Gastrocnemius medialis (tissue), 4 donors: ENCODE results near the gene PSD4. TPM values are rescaled to one million over a fixed set of nuclear protein-coding genes. Genes with fewer than 3 reads are reported as not detected.

Source experiments
- ATAC-seq, 2 donors: fragments of 150-250 bp; one replicate each; pipeline ENCODE4 v1.9.1; 2016
- DNase-seq, 2 donors: peaks; one replicate each; pipeline ENCODE4 v3.0.0-alpha.2; 2019
- H3K27ac ChIP-seq, 4 donors: fragments of 200-600 bp; sonication (generic); 1 replicate in 1 of 4; 2 replicates in 3 of 4; pipeline ENCODE4 v1.5.1; 2016 to 2018; ENCODE audit warnings: mild to moderate bottlenecking in 2 of 4, moderate library complexity in 1 of 4
- H3K27me3 ChIP-seq, 3 donors: fragments of 200-600 bp; sonication (generic) in 2 of 3; 1 replicate in 1 of 3; 2 replicates in 2 of 3; pipeline versions ENCODE4 v1.5.1 to v1.6.0; 2016 to 2019; ENCODE audit warnings: mild to moderate bottlenecking in 1 of 3, moderate library complexity in 1 of 3
- H3K36me3 ChIP-seq, 2 donors: fragments of 200-600 bp; sonication (generic) in 1 of 2; one replicate each; pipeline ENCODE4 v1.5.1; 2017 to 2018
- H3K4me1 ChIP-seq, 2 donors: fragments of 200-600 bp; sonication (generic) in 1 of 2; one replicate each; pipeline ENCODE4 v1.5.1; 2016 to 2017; ENCODE audit warnings: mild to moderate bottlenecking in 2 of 2
- H3K4me3 ChIP-seq, 4 donors: fragments of 200-600 bp; sonication (generic) in 3 of 4; 1 replicate in 1 of 4; 2 replicates in 3 of 4; pipeline ENCODE4 v1.5.1; 2016 to 2019; ENCODE audit warnings: mild to moderate bottlenecking in 2 of 4
- H3K9me3 ChIP-seq, 3 donors: fragments of 200-600 bp; sonication (generic) in 2 of 3; 1 replicate in 1 of 3; 2 replicates in 2 of 3; pipeline ENCODE4 v1.5.1; 2016 to 2019
- POLR2A ChIP-seq, 2 donors: fragments of 450-650 bp; IDR thresholded peaks; one replicate each; pipeline ENCODE4 v1.6.1; 2017; ENCODE audit warnings: antibody characterized with exemption in 2 of 2, mild to moderate bottlenecking in 2 of 2, moderate library complexity in 2 of 2
- in situ Hi-C, 4 donors: fragments of 200-750 bp; cut with MboI; loops; one replicate each; pipeline versions ENCODE4 v1.15.0 to v1.8.0; 2017; ENCODE audit warnings: low sequenced_read_pairs in 4 of 4
- intact Hi-C: fragments of 100-400 bp; cut with DNase I; formaldehyde crosslinking; loops from one replicate; pipeline ENCODE4 v1.15.1; 2023; ENCODE audit warnings: low total_unique reads
- total RNA-seq, 4 donors: library from RNA; depleted of rRNA; stranded (reverse); fragments of >200 nt; gene quantifications; one replicate each; pipeline versions ENCODE4 v1.1.0 to v1.2.3, GENCODE V29; 2016
- TF ChIP-seq, protein P1 (sequence below), 5 experiments: fragments of 450-650 bp in 3 of 5; fragments of 200-600 bp in 2 of 5; sonication (generic) in 2 of 5; IDR thresholded peaks in 4 of 5; conservative IDR thresholded peaks in 1 of 5; 1 replicate in 4 of 5; 2 replicates in 1 of 5; pipeline ENCODE4 v1.5.1; 2016 to 2019; ENCODE audit warnings: antibody characterized with exemption in 5 of 5, mild to moderate bottlenecking in 3 of 5, moderate library complexity in 3 of 5

Gene PSD4
- total RNA-seq, 4 donors from 2014 or later: 0.32 to 1.3 (median 1.2) TPM

GRCh38 chr2:113158884-113159553 is 14.8 kb upstream of the PSD4 start:
- ATAC-seq (no peak), DNase-seq (no peak)
- no peak overlapping the region for H3K27ac ChIP-seq
- peaks cover 10 to 15% (median 15%) of the 10 kb centered on the region in 3 donors for H3K27me3 ChIP-seq
- no peaks in the 10 kb centered on the region for H3K36me3 ChIP-seq
- no peak overlapping the region for H3K4me3 ChIP-seq
- intact Hi-C loops (no loop called here), in situ Hi-C loops (no loop called here)
- no peaks in the 10 kb centered on the region for H3K4me1 ChIP-seq
- no peak for TF ChIP-seq POLR2A (IDR thresholded peaks at IDR 0.05)
- TF ChIP-seq, protein P1, sequence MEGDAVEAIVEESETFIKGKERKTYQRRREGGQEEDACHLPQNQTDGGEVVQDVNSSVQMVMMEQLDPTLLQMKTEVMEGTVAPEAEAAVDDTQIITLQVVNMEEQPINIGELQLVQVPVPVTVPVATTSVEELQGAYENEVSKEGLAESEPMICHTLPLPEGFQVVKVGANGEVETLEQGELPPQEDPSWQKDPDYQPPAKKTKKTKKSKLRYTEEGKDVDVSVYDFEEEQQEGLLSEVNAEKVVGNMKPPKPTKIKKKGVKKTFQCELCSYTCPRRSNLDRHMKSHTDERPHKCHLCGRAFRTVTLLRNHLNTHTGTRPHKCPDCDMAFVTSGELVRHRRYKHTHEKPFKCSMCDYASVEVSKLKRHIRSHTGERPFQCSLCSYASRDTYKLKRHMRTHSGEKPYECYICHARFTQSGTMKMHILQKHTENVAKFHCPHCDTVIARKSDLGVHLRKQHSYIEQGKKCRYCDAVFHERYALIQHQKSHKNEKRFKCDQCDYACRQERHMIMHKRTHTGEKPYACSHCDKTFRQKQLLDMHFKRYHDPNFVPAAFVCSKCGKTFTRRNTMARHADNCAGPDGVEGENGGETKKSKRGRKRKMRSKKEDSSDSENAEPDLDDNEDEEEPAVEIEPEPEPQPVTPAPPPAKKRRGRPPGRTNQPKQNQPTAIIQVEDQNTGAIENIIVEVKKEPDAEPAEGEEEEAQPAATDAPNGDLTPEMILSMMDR (IDR thresholded peaks at IDR 0.05 in 4 of 5, conservative IDR thresholded peaks at IDR 0.05 in 1 of 5): no peak
- no peaks in the 10 kb centered on the region for H3K9me3 ChIP-seq

GRCh38 chr2:113160248-113160647 is 13.5 kb upstream of the PSD4 start:
- in situ Hi-C loops: no loop called here
- Histone ChIP-seq H3K36me3 (no peaks in the 10 kb centered on the region), H3K27ac (no peak overlapping the region), H3K9me3 (no peaks in the 10 kb centered on the region), H3K27me3 (peaks cover 10 to 14% (median 12%) of the 10 kb centered on the region in 3 donors), H3K4me1 (no peaks in the 10 kb centered on the region), H3K4me3 (no peak overlapping the region)
- no peak for DNase-seq
- TF ChIP-seq, protein P1 (IDR thresholded peaks at IDR 0.05 in 4 of 5, conservative IDR thresholded peaks at IDR 0.05 in 1 of 5): no peak
- intact Hi-C loops: no loop called here
- no peak for ATAC-seq

GRCh38 chr2:113160962-113161361 is 12.8 kb upstream of the PSD4 start:
- intact Hi-C loops (no loop called here), in situ Hi-C loops (no loop called here)
- Histone ChIP-seq H3K27me3 (peaks cover 7 to 11% (median 10%) of the 10 kb centered on the region in 3 donors), H3K4me1 (no peaks in the 10 kb centered on the region), H3K4me3 (no peak overlapping the region), H3K27ac (no peak overlapping the region), H3K36me3 (no peaks in the 10 kb centered on the region), H3K9me3 (no peaks in the 10 kb centered on the region)
- TF ChIP-seq, protein P1 (IDR thresholded peaks at IDR 0.05 in 4 of 5, conservative IDR thresholded peaks at IDR 0.05 in 1 of 5): no peak
- TF ChIP-seq POLR2A (IDR thresholded peaks at IDR 0.05): no peak
- ATAC-seq (no peak), DNase-seq (no peak)

GRCh38 chr2:113162173-113162572 is 11.6 kb upstream of the PSD4 start:
- intact Hi-C loops: no loop called here
- ATAC-seq: no peak

More at GRCh38 chr2:113162173-113162572, 11.6 kb upstream of the PSD4 start:
- no peak for DNase-seq
- H3K9me3 ChIP-seq: no peaks in the 10 kb centered on the region
- H3K4me3 ChIP-seq: no peak overlapping the region
- no peak for TF ChIP-seq POLR2A (IDR thresholded peaks at IDR 0.05)
- TF ChIP-seq, protein P1 (IDR thresholded peaks at IDR 0.05 in 4 of 5, conservative IDR thresholded peaks at IDR 0.05 in 1 of 5): no peak
- peaks cover 4 to 7% (median 5%) of the 10 kb centered on the region in 3 donors for H3K27me3 ChIP-seq
- no peak overlapping the region for H3K27ac ChIP-seq
- no peaks in the 10 kb centered on the region for H3K36me3 ChIP-seq
- no peaks in the 10 kb centered on the region for H3K4me1 ChIP-seq
- in situ Hi-C loops: no loop called here
